HepG2 (cell line): ENCODE measurements around the gene TRIM25. TPM values are rescaled to one million over a fixed set of nuclear protein-coding genes. Genes with fewer than 3 reads are reported as not detected.

ENCODE experiments used
- ARNTL ChIP-seq: sonication (generic); formaldehyde crosslinking; IDR thresholded peaks from 2 replicates; pipeline ENCODE4 v1.4.0; 2020; ENCODE audit warnings: mild to moderate bottlenecking, missing genetic modification reagents
- ASH2L ChIP-seq: fragments of 300-600, 200-600 bp; sonication (generic); IDR thresholded peaks from 2 replicates; pipeline ENCODE4 v1.7.0; 2017; ENCODE audit warnings: low read depth, mild to moderate bottlenecking, moderate library complexity, mixed read lengths, low read length; ENCODE audit not compliant: insufficient read length
- CREM ChIP-seq, 2 experiments: sonication (generic) in 1 of 2; formaldehyde crosslinking in 1 of 2; IDR thresholded peaks; 2 replicates each; pipeline versions ENCODE4 v1.4.0 to v1.6.1; 2016 to 2020; ENCODE audit warnings: antibody characterized with exemption in 1 of 2, mild to moderate bottlenecking in 1 of 2, missing genetic modification reagents in 1 of 2
- DPF2 ChIP-seq: sonication (generic); formaldehyde crosslinking; IDR thresholded peaks from 2 replicates; pipeline ENCODE4 v1.4.0; 2020; ENCODE audit warnings: mild to moderate bottlenecking, low read depth, missing genetic modification reagents, borderline replicate concordance
- ELF4 ChIP-seq: sonication (generic); formaldehyde crosslinking; IDR thresholded peaks from 2 replicates; pipeline ENCODE4 v1.5.0; 2020; ENCODE audit warnings: missing genetic modification reagents, mild to moderate bottlenecking, moderate library complexity, borderline replicate concordance
- EP300 ChIP-seq, 3 experiments: sonication (generic) in 1 of 3; formaldehyde crosslinking in 1 of 3; IDR thresholded peaks; 2 replicates each; pipeline versions ENCODE4 v1.5.1 to v1.6.1; 2011 to 2020; ENCODE audit warnings: low read depth in 2 of 3, low read length in 2 of 3, borderline replicate concordance in 1 of 3, improper control_type of control experiment in 1 of 3, mild to moderate bottlenecking in 1 of 3, missing genetic modification reagents in 1 of 3, moderate library complexity in 1 of 3
- GPBP1L1 ChIP-seq: sonication (generic); formaldehyde crosslinking; IDR thresholded peaks from 2 replicates; pipeline ENCODE4 v1.5.0; 2020; ENCODE audit warnings: mild to moderate bottlenecking, missing genetic modification reagents
- KLF9 ChIP-seq: IDR thresholded peaks from 2 replicates; pipeline ENCODE4 v1.6.1; 2016; ENCODE audit warnings: low read depth
- NAIF1 ChIP-seq: sonication (generic); formaldehyde crosslinking; IDR thresholded peaks from 2 replicates; pipeline ENCODE4 v1.5.0; 2020; ENCODE audit warnings: mild to moderate bottlenecking, missing genetic modification reagents, borderline replicate concordance
- NFKB2 ChIP-seq: sonication (generic); formaldehyde crosslinking; IDR thresholded peaks from 2 replicates; pipeline ENCODE4 v1.4.0; 2020; ENCODE audit warnings: missing genetic modification reagents, borderline replicate concordance
- NFYB ChIP-seq: sonication (generic); formaldehyde crosslinking; IDR thresholded peaks from 2 replicates; pipeline ENCODE4 v1.4.0; 2020; ENCODE audit warnings: missing genetic modification reagents
- PHB2 ChIP-seq: fragments of 450-650 bp; IDR thresholded peaks from 2 replicates; pipeline ENCODE4 v1.6.1; 2018; ENCODE audit not compliant: partially characterized antibody
- U2AF1 ChIP-seq: fragments of 200-400 bp; formaldehyde crosslinking; optimal IDR thresholded peaks from 2 replicates; pipeline ENCODE3; 2017; ENCODE audit warnings: mild to moderate bottlenecking, low read depth, low read length
- ZBTB14 ChIP-seq: sonication (generic); formaldehyde crosslinking; IDR thresholded peaks from 2 replicates; pipeline ENCODE4 v1.4.0; 2020; ENCODE audit warnings: missing genetic modification reagents
- ZFP62 ChIP-seq: sonication (generic); formaldehyde crosslinking; IDR thresholded peaks from 2 replicates; pipeline ENCODE4 v1.4.0; 2020; ENCODE audit warnings: missing genetic modification reagents
- ZFP82 ChIP-seq: sonication (generic); formaldehyde crosslinking; IDR thresholded peaks from 2 replicates; pipeline ENCODE4 v1.5.1; 2020; ENCODE audit warnings: mild to moderate bottlenecking, missing genetic modification reagents, borderline replicate concordance
- ZFX ChIP-seq: sonication (generic); formaldehyde crosslinking; IDR thresholded peaks from 2 replicates; pipeline ENCODE4 v1.4.0; 2020; ENCODE audit warnings: mild to moderate bottlenecking, low read depth, missing genetic modification reagents, moderate library complexity
- ZNF672 ChIP-seq: sonication (generic); formaldehyde crosslinking; IDR thresholded peaks from 2 replicates; pipeline ENCODE4 v1.8.1; 2022; ENCODE audit warnings: missing genetic modification reagents
- polyA plus RNA-seq, 8 experiments: library from polyadenylated mRNA; depleted of rRNA in 3 of 8; stranded (reverse) in 7 of 8; unstranded in 1 of 8; fragments of >200 nt; fragmentation: Illumina TruSeq in 4 of 8; extraction: Trizol in 4 of 8; gene quantifications; 2 replicates each; pipeline versions ENCODE4 v1.2.1 to v1.2.3, GENCODE V29; 2011 to 2016; ENCODE audit warnings: low read depth in 4 of 8, missing spikeins in 1 of 8, mixed read lengths in 1 of 8; ENCODE audit not compliant: insufficient read depth in 1 of 8
- total RNA-seq, 5 experiments: library from RNA; depleted of rRNA; stranded (reverse); fragments of >200 nt; fragmentation: Illumina TruSeq; extraction: Trizol; gene quantifications; 2 replicates each; pipeline ENCODE4 v1.2.3, GENCODE V29; 2016; ENCODE audit warnings: low read depth in 1 of 5
- TF ChIP-seq, protein P1 (sequence below): sonication (generic); formaldehyde crosslinking; IDR thresholded peaks from 2 replicates; pipeline ENCODE4 v1.8.0; 2022; ENCODE audit warnings: missing genetic modification reagents, mild to moderate bottlenecking, moderate library complexity, borderline replicate concordance
- TF ChIP-seq, protein P2 (sequence below): sonication (generic); formaldehyde crosslinking; IDR thresholded peaks from 2 replicates; pipeline ENCODE4 v1.9.0; 2022; ENCODE audit warnings: missing genetic modification reagents, mild to moderate bottlenecking, borderline replicate concordance

The TRIM25 gene
- total and polyA plus RNA-seq, 2 of the 13 experiments (the other 11 are each of a cell fraction or from before 2014, with no cell fraction given): 30.8 to 42.2 TPM

DNA sequence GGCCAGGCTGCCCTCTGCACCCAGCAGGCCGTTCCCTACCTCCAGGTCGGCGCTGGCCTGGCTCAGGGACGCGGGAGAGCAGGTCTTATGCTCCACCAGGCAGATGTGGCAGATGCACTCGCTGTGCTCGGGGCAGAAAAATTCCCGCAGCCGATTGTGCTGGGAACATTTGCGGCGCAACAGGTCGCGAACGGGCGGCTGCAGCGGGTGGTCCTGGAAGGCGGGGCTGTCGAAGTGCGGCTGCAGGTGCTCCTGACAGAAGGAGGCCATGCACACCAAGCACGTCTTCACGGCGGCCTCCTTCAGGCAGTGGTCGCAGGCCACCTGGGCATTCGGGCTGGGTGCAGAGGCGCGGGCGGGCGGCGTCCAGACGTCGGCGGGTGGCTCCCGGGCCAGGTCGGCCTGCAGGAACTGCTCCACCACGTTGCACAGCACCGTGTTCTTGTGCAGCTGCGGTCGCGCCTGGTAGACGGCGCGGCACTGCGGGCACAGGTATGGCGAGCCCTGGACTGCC is 439 bp downstream of the TRIM25 start (continued):
- TF ChIP-seq ZBTB14 (CRISPR knock-in tag): no peak
- TF ChIP-seq, protein P1, sequence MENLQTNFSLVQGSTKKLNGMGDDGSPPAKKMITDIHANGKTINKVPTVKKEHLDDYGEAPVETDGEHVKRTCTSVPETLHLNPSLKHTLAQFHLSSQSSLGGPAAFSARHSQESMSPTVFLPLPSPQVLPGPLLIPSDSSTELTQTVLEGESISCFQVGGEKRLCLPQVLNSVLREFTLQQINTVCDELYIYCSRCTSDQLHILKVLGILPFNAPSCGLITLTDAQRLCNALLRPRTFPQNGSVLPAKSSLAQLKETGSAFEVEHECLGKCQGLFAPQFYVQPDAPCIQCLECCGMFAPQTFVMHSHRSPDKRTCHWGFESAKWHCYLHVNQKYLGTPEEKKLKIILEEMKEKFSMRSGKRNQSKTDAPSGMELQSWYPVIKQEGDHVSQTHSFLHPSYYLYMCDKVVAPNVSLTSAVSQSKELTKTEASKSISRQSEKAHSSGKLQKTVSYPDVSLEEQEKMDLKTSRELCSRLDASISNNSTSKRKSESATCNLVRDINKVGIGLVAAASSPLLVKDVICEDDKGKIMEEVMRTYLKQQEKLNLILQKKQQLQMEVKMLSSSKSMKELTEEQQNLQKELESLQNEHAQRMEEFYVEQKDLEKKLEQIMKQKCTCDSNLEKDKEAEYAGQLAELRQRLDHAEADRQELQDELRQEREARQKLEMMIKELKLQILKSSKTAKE: no peak
- TF ChIP-seq ELF4 (CRISPR knock-in tag): no peak
- no peak for TF ChIP-seq U2AF1
- TF ChIP-seq NFYB (CRISPR knock-in tag): no peak
- TF ChIP-seq, protein P2, sequence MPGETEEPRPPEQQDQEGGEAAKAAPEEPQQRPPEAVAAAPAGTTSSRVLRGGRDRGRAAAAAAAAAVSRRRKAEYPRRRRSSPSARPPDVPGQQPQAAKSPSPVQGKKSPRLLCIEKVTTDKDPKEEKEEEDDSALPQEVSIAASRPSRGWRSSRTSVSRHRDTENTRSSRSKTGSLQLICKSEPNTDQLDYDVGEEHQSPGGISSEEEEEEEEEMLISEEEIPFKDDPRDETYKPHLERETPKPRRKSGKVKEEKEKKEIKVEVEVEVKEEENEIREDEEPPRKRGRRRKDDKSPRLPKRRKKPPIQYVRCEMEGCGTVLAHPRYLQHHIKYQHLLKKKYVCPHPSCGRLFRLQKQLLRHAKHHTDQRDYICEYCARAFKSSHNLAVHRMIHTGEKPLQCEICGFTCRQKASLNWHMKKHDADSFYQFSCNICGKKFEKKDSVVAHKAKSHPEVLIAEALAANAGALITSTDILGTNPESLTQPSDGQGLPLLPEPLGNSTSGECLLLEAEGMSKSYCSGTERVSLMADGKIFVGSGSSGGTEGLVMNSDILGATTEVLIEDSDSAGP (CRISPR knock-in tag): peak; percentile 95
- TF ChIP-seq ZFP82 (CRISPR knock-in tag): peak; percentile 40; the same call in 1 of the 2 replicates
- peak; percentile 69 for TF ChIP-seq NAIF1 (CRISPR knock-in tag)
- TF ChIP-seq PHB2: no peak
- TF ChIP-seq ZFX (CRISPR knock-in tag): no peak; the same call in 1 of the 2 replicates
- no peak for TF ChIP-seq EP300 (IDR thresholded peaks at IDR 0.05; ENCODE audit: low read depth in 2 of 2, low read length in 2 of 2)
- no peak for TF ChIP-seq EP300 (CRISPR knock-in tag; IDR thresholded peaks at IDR 0.05; ENCODE audit: borderline replicate concordance)
- no peak for TF ChIP-seq KLF9 (CRISPR knock-in tag)
- TF ChIP-seq ZNF672 (CRISPR knock-in tag): no peak; the same call in 1 of the 2 replicates
- no peak for TF ChIP-seq GPBP1L1 (CRISPR knock-in tag)
- TF ChIP-seq DPF2 (CRISPR knock-in tag): no peak
- TF ChIP-seq ZFP62 (CRISPR knock-in tag): no peak
- TF ChIP-seq NFKB2 (CRISPR knock-in tag): no peak
- TF ChIP-seq CREM (IDR thresholded peaks at IDR 0.05): no peak
- TF ChIP-seq CREM (CRISPR knock-in tag; IDR thresholded peaks at IDR 0.05): no peak
- TF ChIP-seq ARNTL (CRISPR knock-in tag): no peak
- TF ChIP-seq ASH2L: no peak
